GM18909 (cell line): Measurements from ENCODE around the gene WDR45B.
"Not testable (repeated sequence)": the region's sequence is repeated elsewhere in the genome, so short reads cannot be mapped to it uniquely, and the experiment has no call there.

Experiments used
- ATAC-seq: cut with Tn5 transposase; IDR thresholded peaks from one replicate; pipeline ENCODE4 v1.9.1; 2021; ENCODE audit warnings: mild to moderate bottlenecking; ENCODE audit not compliant: unreplicated experiment, poor library complexity

The WDR45B gene

GRCh38 chr17:82658796-82659452 is 10.7 kb upstream of the WDR45B start:
- ATAC-seq = no peak

- ATAC-seq = no peak
Observed at GRCh38 chr17:82658331-82658730, 10.1 kb upstream of the WDR45B start.

GRCh38 chr17:82657926-82658325 is 9.7 kb upstream of the WDR45B start:
- no peak for ATAC-seq

GRCh38 chr17:82656266-82656665 is 8.0 kb upstream of the WDR45B start:
- no peak for ATAC-seq

GRCh38 chr17:82655523-82655922 is 7.3 kb upstream of the WDR45B start:
- ATAC-seq = no peak

- ATAC-seq = no peak
Observed at GRCh38 chr17:82655038-82655479, 6.8 kb upstream of the WDR45B start.

- ATAC-seq = not testable (repeated sequence)
Observed at GRCh38 chr17:82654611-82655010, 6.4 kb upstream of the WDR45B start.

GRCh38 chr17:82653651-82654528 is 5.6 kb upstream of the WDR45B start:
- no peak for ATAC-seq

- ATAC-seq = no peak
Observed at GRCh38 chr17:82650723-82651122, 2.5 kb upstream of the WDR45B start.

GRCh38 chr17:82649501-82650261 is 1.4 kb upstream of the WDR45B start:
- no peak for ATAC-seq

GRCh38 chr17:82648742-82649331 is 593 bp upstream of the WDR45B start:
- no peak for ATAC-seq

GRCh38 chr17:82647593-82648164 is 565 bp downstream of the WDR45B start:
- peak; percentile 36 for ATAC-seq

GRCh38 chr17:82645516-82645915 is 2.7 kb downstream of the WDR45B start:
- ATAC-seq = no peak

GRCh38 chr17:82644148-82644547 is 4.1 kb downstream of the WDR45B start:
- no peak for ATAC-seq

GRCh38 chr17:82642022-82642421 is 6.2 kb downstream of the WDR45B start:
- no peak for ATAC-seq

GRCh38 chr17:82640036-82640435 is 8.2 kb downstream of the WDR45B start:
- no peak for ATAC-seq

GRCh38 chr17:82639628-82640027 is 8.6 kb downstream of the WDR45B start:
- no peak for ATAC-seq

GRCh38 chr17:82638183-82638773 is 10.0 kb downstream of the WDR45B start:
- ATAC-seq = no peak

- no peak for ATAC-seq
Observed at GRCh38 chr17:82636626-82637598, 11.3 kb downstream of the WDR45B start.
